ENCODE data around the gene ATP6V1G2. TPM values are rescaled to one million over a fixed set of nuclear protein-coding genes. Genes with fewer than 3 reads are reported as not detected.

Gene ATP6V1G2
- total RNA-seq, 1 donor from 2014 or later: 5.1 TPM

- Mint-ChIP-seq H3K9me3 (no peaks in the 10 kb centered on the region), H3K4me1 (peaks cover 5% of the 10 kb centered on the region), H3K4me3 (no peak overlapping the region), H3K36me3 (ENCODE audit: low read depth) (no peaks in the 10 kb centered on the region), H3K27me3 (ENCODE audit: low read depth) (peaks cover 3% of the 10 kb centered on the region), H3K27ac (ENCODE audit: unreplicated experiment) (peak overlapping the region; percentile 81)
- DNase-seq (ENCODE audit: low read depth, low spot score): no peak
- no peak for TF ChIP-seq CTCF (conservative IDR thresholded peaks at IDR 0.05)
These were observed 27.1 kb upstream of the ATP6V1G2 start for GRCh38 chr6:31573239-31574105.

GRCh38 chr6:31572041-31572911, 25.9 kb upstream of the ATP6V1G2 start, which contains the start of gene LTA:
TSS of gene LTA (plus strand) at chr6:31572289. CDS start at chr6:31572743, 454 bp downstream.
- H3K36me3 Mint-ChIP-seq (ENCODE audit: low read depth): no peaks in the 10 kb centered on the region
- no peaks in the 10 kb centered on the region for H3K9me3 Mint-ChIP-seq
- H3K4me1 Mint-ChIP-seq: peaks cover 17% of the 10 kb centered on the region
- no peak within 1 kb of the TSS for H3K4me3 Mint-ChIP-seq
- DNase-seq (ENCODE audit: low read depth, low spot score): no peak
- H3K27me3 Mint-ChIP-seq (ENCODE audit: low read depth): peaks cover 3% of the 10 kb centered on the region
- peak within 1 kb of the TSS; percentile 81 for H3K27ac Mint-ChIP-seq (ENCODE audit: unreplicated experiment)
- no peak for TF ChIP-seq CTCF (conservative IDR thresholded peaks at IDR 0.05)

- Mint-ChIP-seq H3K27ac (ENCODE audit: unreplicated experiment) (no peak overlapping the region), H3K36me3 (ENCODE audit: low read depth) (no peaks in the 10 kb centered on the region), H3K27me3 (ENCODE audit: low read depth) (peaks cover 3% of the 10 kb centered on the region), H3K4me1 (peaks cover 17% of the 10 kb centered on the region), H3K9me3 (no peaks in the 10 kb centered on the region), H3K4me3 (no peak overlapping the region)
- no peak for TF ChIP-seq CTCF (conservative IDR thresholded peaks at IDR 0.05)
- DNase-seq (ENCODE audit: low read depth, low spot score): no peak
These were observed 23.6 kb upstream of the ATP6V1G2 start for GRCh38 chr6:31569861-31570536.

- Mint-ChIP-seq H3K27me3 (ENCODE audit: low read depth) (peaks cover 3% of the 10 kb centered on the region), H3K9me3 (no peaks in the 10 kb centered on the region), H3K4me1 (peaks cover 17% of the 10 kb centered on the region), H3K27ac (ENCODE audit: unreplicated experiment) (no peak overlapping the region), H3K36me3 (ENCODE audit: low read depth) (no peaks in the 10 kb centered on the region), H3K4me3 (no peak overlapping the region)
- TF ChIP-seq CTCF (conservative IDR thresholded peaks at IDR 0.05): no peak
- no peak for DNase-seq (ENCODE audit: low read depth, low spot score)
These were observed 22.1 kb upstream of the ATP6V1G2 start for GRCh38 chr6:31568537-31568961.
